Activated gamma-delta T cell (primary cell): ENCODE results near the gene XDH.

ENCODE experiments used
- DNase-seq: peaks from one replicate; lab custom pipeline; 2025; lab: John Stamatoyannopoulos, UW
- total RNA-seq, 2 donors: gene quantifications; one replicate each; lab custom pipeline; 2026; lab: John Stamatoyannopoulos, UW

Gene XDH
- total RNA-seq: 0 reads per million in 2 donors

GRCh38 chr2:31414601-31415241 lies at the start of gene XDH:
Gene XDH, minus strand, starts transcription at chr2:31414742. Its CDS starts 76 bp downstream, at chr2:31414666.
- no peak for DNase-seq

- DNase-seq: no peak
Measured at GRCh38 chr2:31457651-31458050, 43.1 kb upstream of the XDH start.

GRCh38 chr2:31446848-31447247 lies 32.3 kb upstream of the XDH start:
- DNase-seq: no peak

- no peak for DNase-seq
Measured at GRCh38 chr2:31442376-31442775, 27.8 kb upstream of the XDH start.

GRCh38 chr2:31440764-31441163 lies 26.2 kb upstream of the XDH start:
- no peak for DNase-seq

- no peak for DNase-seq
Measured at GRCh38 chr2:31434911-31435310, 20.4 kb upstream of the XDH start.

GRCh38 chr2:31433541-31433940 lies 19.0 kb upstream of the XDH start:
- no peak for DNase-seq

- no peak for DNase-seq
Measured at GRCh38 chr2:31430439-31431165, 16.1 kb upstream of the XDH start.

GRCh38 chr2:31429759-31430438 lies 15.4 kb upstream of the XDH start:
- DNase-seq: no peak

GRCh38 chr2:31429040-31429439 lies 14.5 kb upstream of the XDH start:
- no peak for DNase-seq

- DNase-seq: no peak
Measured at GRCh38 chr2:31428001-31428418, 13.5 kb upstream of the XDH start.

- no peak for DNase-seq
Measured at GRCh38 chr2:31426096-31426495, 11.6 kb upstream of the XDH start.

GRCh38 chr2:31421634-31422033 lies 7.1 kb upstream of the XDH start:
- DNase-seq: no peak

- no peak for DNase-seq
Measured at GRCh38 chr2:31420936-31421335, 6.4 kb upstream of the XDH start.

- DNase-seq: no peak
Measured at GRCh38 chr2:31419386-31419785, 4.8 kb upstream of the XDH start.

GRCh38 chr2:31415421-31415820 lies 879 bp upstream of the XDH start:
- no peak for DNase-seq

- DNase-seq: no peak
Measured at GRCh38 chr2:31413862-31414550, 536 bp downstream of the XDH start.

GRCh38 chr2:31413025-31413424 lies 1.5 kb downstream of the XDH start:
- no peak for DNase-seq

- DNase-seq: no peak
Measured at GRCh38 chr2:31411771-31412170, 2.8 kb downstream of the XDH start.

GRCh38 chr2:31406593-31407385 lies 7.8 kb downstream of the XDH start:
- no peak for DNase-seq

- no peak for DNase-seq
Measured at GRCh38 chr2:31404827-31405226, 9.7 kb downstream of the XDH start.

- DNase-seq: no peak
Measured at GRCh38 chr2:31404302-31404701, 10.2 kb downstream of the XDH start.
